GM13976 (cell line): ENCODE data around the gene ZNF502.
"Not testable (repeated sequence)": the region's sequence is repeated elsewhere in the genome, so short reads cannot be mapped to it uniquely, and the experiment has no call there.

ENCODE experiments used
- DNase-seq: peaks from one replicate; pipeline ENCODE4 v3.0.0; 2012; ENCODE audit warnings: low spot score
- CTCF ChIP-seq: IDR thresholded peaks from 2 replicates; pipeline ENCODE4 v1.5.1; 2012; ENCODE audit warnings: borderline replicate concordance, mild to moderate bottlenecking; ENCODE audit not compliant: insufficient read depth; ENCODE audit errors: extremely low read depth, missing control alignments, control extremely low read depth
- in situ Hi-C: fragments of 300-500 bp; cut with MboI; formaldehyde crosslinking; loops from one replicate; pipeline ENCODE4 v1.12.0; 2022; ENCODE audit warnings: low sequenced_read_pairs, mixed read lengths, inconsistent platforms; ENCODE audit not compliant: unreplicated experiment

The ZNF502 gene

GRCh38 chr3:44712455-44713075 is at the start of gene ZNF502:
ZNF502 (plus strand) TSS chr3:44712660; CDS start chr3:44720262, 7,602 bp downstream.
- in situ Hi-C loops: no loop called here
- TF ChIP-seq CTCF: no peak
- no peak for DNase-seq

- TF ChIP-seq CTCF: no peak
- DNase-seq: no peak
- in situ Hi-C loops: no loop called here
These were observed 47.3 kb upstream of the ZNF502 start for GRCh38 chr3:44665173-44665572.

- no peak for DNase-seq
- no peak for TF ChIP-seq CTCF
- in situ Hi-C loops: no loop called here
These were observed 46.1 kb upstream of the ZNF502 start for GRCh38 chr3:44666346-44666745.

GRCh38 chr3:44669760-44670159 is 42.7 kb upstream of the ZNF502 start:
- TF ChIP-seq CTCF: no peak
- in situ Hi-C loops: no loop called here
- DNase-seq: no peak

- DNase-seq, in situ Hi-C loops: not testable (repeated sequence)
These were observed 39.0 kb upstream of the ZNF502 start for GRCh38 chr3:44673466-44673865.

GRCh38 chr3:44674211-44674610 is 38.2 kb upstream of the ZNF502 start:
- DNase-seq: no peak
- in situ Hi-C loops: no loop called here
- no peak for TF ChIP-seq CTCF

- in situ Hi-C loops: no loop called here
These were observed 33.9 kb upstream of the ZNF502 start for GRCh38 chr3:44678480-44679116.

More at GRCh38 chr3:44678480-44679116, 33.9 kb upstream of the ZNF502 start:
- no peak for DNase-seq
- TF ChIP-seq CTCF: no peak
